ENCODE measurements around the gene ABCA7. TPM values are rescaled to one million over a fixed set of nuclear protein-coding genes. Genes with fewer than 3 reads are reported as not detected.

Gene ABCA7
- total and polyA plus RNA-seq, 2 of the 13 experiments (the other 11 are each of a cell fraction or from before 2014, with no cell fraction given), result 4.4 to 32.4 TPM

DNA sequence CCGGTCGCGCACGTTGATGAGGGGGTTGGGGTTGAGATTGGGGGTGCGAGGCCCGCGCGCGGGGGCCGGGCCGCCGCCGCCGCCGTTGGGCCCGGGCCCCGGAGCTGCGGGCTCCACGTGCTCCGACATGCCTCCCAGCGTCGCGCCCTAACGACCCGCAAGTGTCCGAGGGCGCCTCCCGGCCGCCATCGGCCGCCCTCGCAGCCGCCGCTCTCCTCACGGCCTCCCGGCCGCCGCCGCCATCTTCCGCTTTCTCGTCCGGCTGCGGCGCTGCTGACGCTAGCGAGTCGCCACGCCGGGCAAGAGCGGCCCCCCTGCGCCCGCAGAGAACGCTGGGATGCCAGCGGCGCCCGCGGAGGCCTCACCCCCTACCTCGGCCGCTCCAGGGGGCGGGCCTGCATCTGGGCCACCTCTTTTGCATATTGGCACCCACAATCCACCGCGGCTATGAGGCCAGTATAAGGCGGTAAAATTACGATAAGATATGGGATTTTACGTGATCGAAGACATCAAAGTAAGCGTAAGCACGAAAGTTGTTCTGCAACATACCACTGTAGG, 19.0 kb upstream of the ABCA7 start, which contains the start of gene TMEM259 (continued):
- TF ChIP-seq, protein P1, sequence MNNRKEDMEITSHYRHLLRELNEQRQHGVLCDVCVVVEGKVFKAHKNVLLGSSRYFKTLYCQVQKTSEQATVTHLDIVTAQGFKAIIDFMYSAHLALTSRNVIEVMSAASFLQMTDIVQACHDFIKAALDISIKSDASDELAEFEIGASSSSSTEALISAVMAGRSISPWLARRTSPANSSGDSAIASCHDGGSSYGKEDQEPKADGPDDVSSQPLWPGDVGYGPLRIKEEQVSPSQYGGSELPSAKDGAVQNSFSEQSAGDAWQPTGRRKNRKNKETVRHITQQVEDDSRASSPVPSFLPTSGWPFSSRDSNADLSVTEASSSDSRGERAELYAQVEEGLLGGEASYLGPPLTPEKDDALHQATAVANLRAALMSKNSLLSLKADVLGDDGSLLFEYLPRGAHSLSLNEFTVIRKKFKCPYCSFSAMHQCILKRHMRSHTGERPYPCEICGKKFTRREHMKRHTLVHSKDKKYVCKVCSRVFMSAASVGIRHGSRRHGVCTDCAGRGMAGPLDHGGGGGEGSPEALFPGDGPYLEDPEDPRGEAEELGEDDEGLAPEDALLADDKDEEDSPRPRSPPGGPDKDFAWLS (CRISPR knock-in tag; IDR thresholded peaks at IDR 0.05; ENCODE audit: borderline replicate concordance), result no peak
- TF ChIP-seq LCORL (IDR thresholded peaks at IDR 0.05) (no peak), LCORL (CRISPR knock-in tag; IDR thresholded peaks at IDR 0.05) (no peak; the same call in 1 of the 2 replicates), NPAS2 (CRISPR knock-in tag; IDR thresholded peaks at IDR 0.05; ENCODE audit: borderline replicate concordance) (no peak), GMEB2 (CRISPR knock-in tag; IDR thresholded peaks at IDR 0.05; ENCODE audit: low read depth) (0 out of 2 replicates have a peak, but pooled peaks have one; percentile 47), NR1H2 (CRISPR knock-in tag; IDR thresholded peaks at IDR 0.05; ENCODE audit: borderline replicate concordance, low read depth) (no peak; the same call in 1 of the 2 replicates), FUBP1 (CRISPR knock-in tag; IDR thresholded peaks at IDR 0.05; ENCODE audit: borderline replicate concordance) (no peak), NFE2L2 (IDR thresholded peaks at IDR 0.05; ENCODE audit: low read length) (no peak), AGO1 (IDR thresholded peaks at IDR 0.05; ENCODE audit: low read depth, low read length, poor library complexity, severe bottlenecking) (peak; percentile 24), BCL6 (CRISPR knock-in tag; IDR thresholded peaks at IDR 0.05) (no peak), MAF1 (CRISPR knock-in tag; IDR thresholded peaks at IDR 0.05; ENCODE audit: borderline replicate concordance) (no peak), IRX3 (CRISPR knock-in tag; IDR thresholded peaks at IDR 0.05; ENCODE audit: borderline replicate concordance, low read depth) (0 out of 2 replicates have a peak, but pooled peaks have one; percentile 72), TFDP1 (CRISPR knock-in tag; IDR thresholded peaks at IDR 0.05; ENCODE audit: borderline replicate concordance) (no peak), ZNF44 (CRISPR knock-in tag; IDR thresholded peaks at IDR 0.05) (no peak)
- TF ChIP-seq, protein P2, sequence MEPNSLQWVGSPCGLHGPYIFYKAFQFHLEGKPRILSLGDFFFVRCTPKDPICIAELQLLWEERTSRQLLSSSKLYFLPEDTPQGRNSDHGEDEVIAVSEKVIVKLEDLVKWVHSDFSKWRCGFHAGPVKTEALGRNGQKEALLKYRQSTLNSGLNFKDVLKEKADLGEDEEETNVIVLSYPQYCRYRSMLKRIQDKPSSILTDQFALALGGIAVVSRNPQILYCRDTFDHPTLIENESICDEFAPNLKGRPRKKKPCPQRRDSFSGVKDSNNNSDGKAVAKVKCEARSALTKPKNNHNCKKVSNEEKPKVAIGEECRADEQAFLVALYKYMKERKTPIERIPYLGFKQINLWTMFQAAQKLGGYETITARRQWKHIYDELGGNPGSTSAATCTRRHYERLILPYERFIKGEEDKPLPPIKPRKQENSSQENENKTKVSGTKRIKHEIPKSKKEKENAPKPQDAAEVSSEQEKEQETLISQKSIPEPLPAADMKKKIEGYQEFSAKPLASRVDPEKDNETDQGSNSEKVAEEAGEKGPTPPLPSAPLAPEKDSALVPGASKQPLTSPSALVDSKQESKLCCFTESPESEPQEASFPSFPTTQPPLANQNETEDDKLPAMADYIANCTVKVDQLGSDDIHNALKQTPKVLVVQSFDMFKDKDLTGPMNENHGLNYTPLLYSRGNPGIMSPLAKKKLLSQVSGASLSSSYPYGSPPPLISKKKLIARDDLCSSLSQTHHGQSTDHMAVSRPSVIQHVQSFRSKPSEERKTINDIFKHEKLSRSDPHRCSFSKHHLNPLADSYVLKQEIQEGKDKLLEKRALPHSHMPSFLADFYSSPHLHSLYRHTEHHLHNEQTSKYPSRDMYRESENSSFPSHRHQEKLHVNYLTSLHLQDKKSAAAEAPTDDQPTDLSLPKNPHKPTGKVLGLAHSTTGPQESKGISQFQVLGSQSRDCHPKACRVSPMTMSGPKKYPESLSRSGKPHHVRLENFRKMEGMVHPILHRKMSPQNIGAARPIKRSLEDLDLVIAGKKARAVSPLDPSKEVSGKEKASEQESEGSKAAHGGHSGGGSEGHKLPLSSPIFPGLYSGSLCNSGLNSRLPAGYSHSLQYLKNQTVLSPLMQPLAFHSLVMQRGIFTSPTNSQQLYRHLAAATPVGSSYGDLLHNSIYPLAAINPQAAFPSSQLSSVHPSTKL (CRISPR knock-in tag; IDR thresholded peaks at IDR 0.05), result no peak
- TF ChIP-seq, protein P3, sequence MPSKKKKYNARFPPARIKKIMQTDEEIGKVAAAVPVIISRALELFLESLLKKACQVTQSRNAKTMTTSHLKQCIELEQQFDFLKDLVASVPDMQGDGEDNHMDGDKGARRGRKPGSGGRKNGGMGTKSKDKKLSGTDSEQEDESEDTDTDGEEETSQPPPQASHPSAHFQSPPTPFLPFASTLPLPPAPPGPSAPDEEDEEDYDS (CRISPR knock-in tag; IDR thresholded peaks at IDR 0.05), result no peak; the same call in 1 of the 2 replicates
- TF ChIP-seq, protein P4, sequence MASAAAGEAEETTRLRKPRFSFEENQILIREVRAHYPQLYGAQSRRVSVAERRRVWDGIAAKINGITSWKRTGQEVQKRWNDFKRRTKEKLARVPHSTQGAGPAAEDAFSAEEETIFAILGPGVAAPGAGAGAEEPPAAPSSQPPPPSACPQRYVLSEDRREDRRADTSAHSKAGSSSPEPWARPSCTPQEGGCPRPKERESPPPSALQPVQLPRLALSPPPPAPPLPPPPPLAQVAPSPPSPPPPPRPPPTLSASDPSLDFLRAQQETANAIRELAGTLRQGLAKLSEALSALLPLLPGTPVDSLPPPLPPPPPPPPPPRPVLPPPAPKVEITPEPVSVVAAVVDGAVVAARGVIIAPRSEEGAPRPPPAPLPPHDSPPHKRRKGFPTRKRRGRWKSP (CRISPR knock-in tag; IDR thresholded peaks at IDR 0.05), result no peak

Measured in HepG2 (cell line).